Activated CD8-positive, alpha-beta T cell treated with anti-CD3 and anti-CD28 coated beads, Interleukin-2, amount 10 ng/mL, durations not matched to agents 7 days and 5 days (primary cell): ENCODE measurements around the gene HOGA1. TPM values are rescaled to one million over a fixed set of nuclear protein-coding genes. Genes with fewer than 3 reads are reported as not detected.
A peak's percentile ranks its signal among the peaks of the same experiment; 100 is the strongest.
"Not testable (repeated sequence)": the region's sequence is repeated elsewhere in the genome, so short reads cannot be mapped to it uniquely, and the experiment has no call there.

Source experiments
- ATAC-seq: fragments of 150-1000 bp; cut with Tn5 transposase; one replicate; pipeline ENCODE4 v1.10.0; 2021; ENCODE audit warnings: moderate library complexity
- CTCF ChIA-PET: fragments of 350-600 bp; sonication (Branson Sonifier 250); formaldehyde crosslinking; loops from one replicate; lab custom pipeline; 2021; ENCODE audit warnings: antibody characterized with exemption; lab: Charles Lee
- POLR2A ChIA-PET: fragments of 350-600 bp; sonication (Branson Sonifier 250); formaldehyde crosslinking; loops from one replicate; lab custom pipeline; 2021; ENCODE audit warnings: antibody characterized with exemption; lab: Charles Lee
- DNase-seq: peaks from one replicate; pipeline ENCODE4 v3.0.0-alpha.2; 2020
- H3K27ac Mint-ChIP-seq: one replicate; pipeline ENCODE4 v1.8.0; 2021; ENCODE audit warnings: mild to moderate bottlenecking, mixed read lengths
- H3K27me3 Mint-ChIP-seq: one replicate; pipeline ENCODE4 v1.8.0; 2021; ENCODE audit warnings: low read depth, mixed read lengths
- H3K36me3 Mint-ChIP-seq: one replicate; pipeline ENCODE4 v1.8.0; 2021; ENCODE audit warnings: low read depth, mixed read lengths
- H3K4me1 Mint-ChIP-seq: one replicate; pipeline ENCODE4 v1.8.0; 2021; ENCODE audit warnings: low read depth, mixed read lengths
- H3K4me3 Mint-ChIP-seq: one replicate; pipeline ENCODE4 v1.8.0; 2021; ENCODE audit warnings: mild to moderate bottlenecking, mixed read lengths
- H3K9me3 Mint-ChIP-seq: one replicate; pipeline ENCODE4 v1.8.0; 2022; ENCODE audit warnings: mixed read lengths; ENCODE audit not compliant: insufficient read depth
- total RNA-seq, 2 experiments: library from RNA; stranded (reverse); gene quantifications; one replicate each; pipeline ENCODE4 v1.2.3, GENCODE V29; 2021

HOGA1 gene
- total RNA-seq, 2 experiments from 2014 or later = not detected

- no peaks in the 10 kb centered on the region for H3K36me3 Mint-ChIP-seq
- H3K4me3 Mint-ChIP-seq = no peak overlapping the region
- DNase-seq = no peak
- no peaks in the 10 kb centered on the region for H3K9me3 Mint-ChIP-seq
- H3K4me1 Mint-ChIP-seq = peaks cover 13% of the 10 kb centered on the region
- no peaks in the 10 kb centered on the region for H3K27me3 Mint-ChIP-seq
- ATAC-seq = no peak
- POLR2A ChIA-PET = no interaction called here
- H3K27ac Mint-ChIP-seq = no peak overlapping the region
- CTCF ChIA-PET = interaction anchor here (1.0 to 2.3 kb wide), 3 partner anchors 12 to 122 kb away, joined by 3 to 12 read pairs (median 4); partner anchors contain the start of gene ANKRD2
These were observed 37.5 kb upstream of the HOGA1 start for GRCh38 chr10:97546456-97547270.

- ChIA-PET CTCF (interaction anchor here (2.3 kb wide), 1 partner anchor 13 kb away, joined by 12 read pairs; no protein-coding TSS in a partner anchor), POLR2A (no interaction called here)
- no peak for DNase-seq
- Mint-ChIP-seq H3K36me3 (no peaks in the 10 kb centered on the region), H3K27ac (no peak overlapping the region), H3K27me3 (no peaks in the 10 kb centered on the region), H3K9me3 (no peaks in the 10 kb centered on the region), H3K4me1 (peaks cover 13% of the 10 kb centered on the region), H3K4me3 (no peak overlapping the region)
- no peak for ATAC-seq
These were observed 37.0 kb upstream of the HOGA1 start for GRCh38 chr10:97547271-97547600.

GRCh38 chr10:97547962-97548361, 36.2 kb upstream of the HOGA1 start:
- ATAC-seq (no peak), DNase-seq (no peak)
- CTCF ChIA-PET = no interaction called here
- Mint-ChIP-seq H3K27me3 (no peaks in the 10 kb centered on the region), H3K9me3 (no peaks in the 10 kb centered on the region), H3K4me1 (peaks cover 6% of the 10 kb centered on the region), H3K36me3 (no peaks in the 10 kb centered on the region), H3K4me3 (no peak overlapping the region), H3K27ac (no peak overlapping the region)
- POLR2A ChIA-PET = no interaction called here

GRCh38 chr10:97548828-97549455, 35.2 kb upstream of the HOGA1 start:
- CTCF ChIA-PET = no interaction called here

GRCh38 chr10:97549587-97550322, 34.4 kb upstream of the HOGA1 start:
- POLR2A ChIA-PET = no interaction called here
- no peaks in the 10 kb centered on the region for H3K9me3 Mint-ChIP-seq
- no peaks in the 10 kb centered on the region for H3K36me3 Mint-ChIP-seq
- H3K27me3 Mint-ChIP-seq = no peaks in the 10 kb centered on the region
- no peak overlapping the region for H3K4me3 Mint-ChIP-seq
- CTCF ChIA-PET = interaction anchor here (0.9 to 1.3 kb wide), 2 partner anchors 10 to 85 kb away, joined by 3 read pairs; no protein-coding TSS in a partner anchor
- no peak overlapping the region for H3K27ac Mint-ChIP-seq
- no peak for DNase-seq
- H3K4me1 Mint-ChIP-seq = no peaks in the 10 kb centered on the region
- no peak for ATAC-seq

More at GRCh38 chr10:97548828-97549455, 35.2 kb upstream of the HOGA1 start:
- no peak for DNase-seq
- Mint-ChIP-seq H3K27ac (no peak overlapping the region), H3K4me1 (no peaks in the 10 kb centered on the region), H3K4me3 (no peak overlapping the region), H3K36me3 (no peaks in the 10 kb centered on the region), H3K9me3 (no peaks in the 10 kb centered on the region), H3K27me3 (no peaks in the 10 kb centered on the region)
- no peak for ATAC-seq
- POLR2A ChIA-PET = no interaction called here

GRCh38 chr10:97550336-97551149, 33.6 kb upstream of the HOGA1 start:
- Mint-ChIP-seq H3K9me3 (peaks cover 4% of the 10 kb centered on the region), H3K27me3 (peaks cover 1% of the 10 kb centered on the region), H3K4me1 (no peaks in the 10 kb centered on the region), H3K27ac (no peak overlapping the region), H3K36me3 (no peaks in the 10 kb centered on the region), H3K4me3 (no peak overlapping the region)
- DNase-seq = no peak
- no peak for ATAC-seq
- CTCF ChIA-PET = interaction anchor here (0.9 to 1.3 kb wide), 3 partner anchors 8 to 86 kb away, joined by 3 to 5 read pairs (median 3); no protein-coding TSS in a partner anchor
- POLR2A ChIA-PET = no interaction called here

- POLR2A ChIA-PET = interaction anchor here (1.5 kb wide), 1 partner anchor 13 kb away, joined by 4 read pairs; no protein-coding TSS in a partner anchor
- peaks cover 4% of the 10 kb centered on the region for H3K9me3 Mint-ChIP-seq
- ATAC-seq (no peak), DNase-seq (no peak)
- H3K27me3 Mint-ChIP-seq = peaks cover 1% of the 10 kb centered on the region
- H3K36me3 Mint-ChIP-seq = no peaks in the 10 kb centered on the region
- no peak overlapping the region for H3K27ac Mint-ChIP-seq
- H3K4me1 Mint-ChIP-seq = no peaks in the 10 kb centered on the region
- CTCF ChIA-PET = interaction anchor here (1.3 to 4.1 kb wide), 2 partner anchors 9 to 88 kb away, joined by 5 to 49 read pairs; no protein-coding TSS in a partner anchor
- H3K4me3 Mint-ChIP-seq = no peak overlapping the region
These were observed 32.9 kb upstream of the HOGA1 start for GRCh38 chr10:97551271-97551670.

GRCh38 chr10:97553575-97554031, 30.6 kb upstream of the HOGA1 start:
- Mint-ChIP-seq H3K27ac (no peak overlapping the region), H3K9me3 (peaks cover 4% of the 10 kb centered on the region), H3K4me1 (no peaks in the 10 kb centered on the region), H3K27me3 (peaks cover 4% of the 10 kb centered on the region), H3K36me3 (no peaks in the 10 kb centered on the region), H3K4me3 (no peak overlapping the region)
- CTCF ChIA-PET = interaction anchor here (0.6 to 4.1 kb wide), 20 partner anchors 8 to 146 kb away, joined by 3 to 49 read pairs (median 4); partner anchors contain the start of gene ANKRD2
- peak; percentile 98 for ATAC-seq
- peak; percentile 65 for DNase-seq
- POLR2A ChIA-PET = interaction anchor here (0.6 kb wide), 1 partner anchor 16 kb away, joined by 4 read pairs; no protein-coding TSS in a partner anchor

GRCh38 chr10:97554336-97554735, 29.9 kb upstream of the HOGA1 start:
- ATAC-seq, H3K27me3 Mint-ChIP-seq, H3K9me3 Mint-ChIP-seq, H3K27ac Mint-ChIP-seq, H3K36me3 Mint-ChIP-seq, H3K4me3 Mint-ChIP-seq, POLR2A ChIA-PET, DNase-seq, H3K4me1 Mint-ChIP-seq: not testable (repeated sequence)
- CTCF ChIA-PET = interaction anchor here (0.8 to 4.1 kb wide), 16 partner anchors 9 to 147 kb away, joined by 3 to 49 read pairs (median 4); partner anchors contain the start of genes ANKRD2 and HOGA1

GRCh38 chr10:97555541-97555940, 28.6 kb upstream of the HOGA1 start:
- POLR2A ChIA-PET, ATAC-seq, H3K36me3 Mint-ChIP-seq, H3K4me3 Mint-ChIP-seq, H3K4me1 Mint-ChIP-seq, H3K27ac Mint-ChIP-seq, DNase-seq, H3K27me3 Mint-ChIP-seq, H3K9me3 Mint-ChIP-seq: not testable (repeated sequence)
- CTCF ChIA-PET = interaction anchor here (3.2 to 4.1 kb wide), 3 partner anchors 16 to 148 kb away, joined by 13 to 49 read pairs (median 22); partner anchors contain the start of gene ANKRD2
